ENCODE measurements around the gene DHX57.

DNA sequence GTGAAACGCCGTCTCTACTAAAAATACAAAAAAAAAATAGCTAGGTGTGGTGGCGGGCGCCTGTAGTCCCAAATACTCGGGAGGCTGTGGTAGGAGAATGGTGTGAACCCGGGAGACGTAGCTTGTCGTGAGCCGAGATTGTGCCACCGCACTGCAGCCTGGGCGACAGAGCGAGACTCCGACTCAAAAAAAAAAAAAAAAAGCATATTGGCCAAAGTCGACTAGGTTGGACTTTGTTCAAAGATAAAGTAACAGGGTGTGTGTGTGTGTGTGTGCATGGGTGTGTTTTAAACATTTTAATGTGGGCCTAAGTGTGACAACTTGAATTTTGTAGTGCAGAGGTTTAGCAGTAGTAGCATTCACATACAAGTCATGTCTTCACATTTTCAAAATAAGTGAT is 86.0 kb downstream of the DHX57 start:
- TF ChIP-seq, protein P1, sequence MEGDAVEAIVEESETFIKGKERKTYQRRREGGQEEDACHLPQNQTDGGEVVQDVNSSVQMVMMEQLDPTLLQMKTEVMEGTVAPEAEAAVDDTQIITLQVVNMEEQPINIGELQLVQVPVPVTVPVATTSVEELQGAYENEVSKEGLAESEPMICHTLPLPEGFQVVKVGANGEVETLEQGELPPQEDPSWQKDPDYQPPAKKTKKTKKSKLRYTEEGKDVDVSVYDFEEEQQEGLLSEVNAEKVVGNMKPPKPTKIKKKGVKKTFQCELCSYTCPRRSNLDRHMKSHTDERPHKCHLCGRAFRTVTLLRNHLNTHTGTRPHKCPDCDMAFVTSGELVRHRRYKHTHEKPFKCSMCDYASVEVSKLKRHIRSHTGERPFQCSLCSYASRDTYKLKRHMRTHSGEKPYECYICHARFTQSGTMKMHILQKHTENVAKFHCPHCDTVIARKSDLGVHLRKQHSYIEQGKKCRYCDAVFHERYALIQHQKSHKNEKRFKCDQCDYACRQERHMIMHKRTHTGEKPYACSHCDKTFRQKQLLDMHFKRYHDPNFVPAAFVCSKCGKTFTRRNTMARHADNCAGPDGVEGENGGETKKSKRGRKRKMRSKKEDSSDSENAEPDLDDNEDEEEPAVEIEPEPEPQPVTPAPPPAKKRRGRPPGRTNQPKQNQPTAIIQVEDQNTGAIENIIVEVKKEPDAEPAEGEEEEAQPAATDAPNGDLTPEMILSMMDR (IDR thresholded peaks at IDR 0.05 in 4 of 5, conservative IDR thresholded peaks at IDR 0.05 in 1 of 5): no peak
- no peak for TF ChIP-seq POLR2A (IDR thresholded peaks at IDR 0.05)

Data from gastrocnemius medialis (tissue), 4 donors.